ENCODE data around the gene GALNT7. TPM values are rescaled to one million over a fixed set of nuclear protein-coding genes. Genes with fewer than 3 reads are reported as not detected.
A peak's percentile ranks its signal among the peaks of the same experiment; 100 is the strongest.

The GALNT7 gene
- total and polyA plus RNA-seq, 4 donors, result 6.3 to 29.8 (median 16.2) TPM

DNA sequence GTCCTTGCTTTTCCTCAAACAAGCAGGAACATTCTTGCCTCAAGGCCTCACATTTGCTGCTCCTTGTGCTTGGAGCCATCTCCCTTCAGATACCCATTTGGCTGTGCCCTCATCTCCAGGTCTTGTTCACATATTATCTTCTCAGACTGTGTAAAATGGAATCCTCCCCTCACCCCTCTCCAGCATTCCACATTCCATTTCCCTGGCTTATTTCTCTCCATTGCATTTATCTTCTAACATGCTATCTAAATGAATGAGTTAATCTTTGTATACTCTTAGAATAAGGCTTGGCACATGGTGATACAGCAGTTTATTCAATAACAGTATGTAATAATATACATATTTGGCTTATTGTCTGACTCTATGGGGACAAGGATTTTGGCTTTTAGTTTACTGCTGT lies 8.8 kb upstream of the GALNT7 start:
- H3K27me3 ChIP-seq (ENCODE audit: control insufficient read depth in 1 of 2, insufficient read depth in 2 of 2, low read length in 1 of 2), result no peaks in the 10 kb centered on the region
- no peaks in the 10 kb centered on the region for H3K9me3 ChIP-seq (ENCODE audit: control insufficient read depth, low read length)
- ATAC-seq (ENCODE audit: low FRiP score) (no peak), DNase-seq (no peak)
- H3K4me3 ChIP-seq (ENCODE audit: low read length in 2 of 2), result no peak overlapping the region
- no peaks in the 10 kb centered on the region for H3K4me1 ChIP-seq (ENCODE audit: control insufficient read depth in 1 of 2, insufficient read depth in 2 of 2, low read length in 2 of 2)
- no peak overlapping the region for H3K27ac ChIP-seq (ENCODE audit: low read depth in 1 of 2, low read length in 2 of 2)
- no peaks in the 10 kb centered on the region for H3K36me3 ChIP-seq (ENCODE audit: control insufficient read depth in 1 of 2, insufficient read depth in 2 of 2, low read length in 1 of 2)
- intact Hi-C loops (cut with DNase I), result loop anchor here in 1 of 2 donors (10.0 kb wide), 1 partner anchor 135 kb away; no protein-coding TSS in a partner anchor

DNA sequence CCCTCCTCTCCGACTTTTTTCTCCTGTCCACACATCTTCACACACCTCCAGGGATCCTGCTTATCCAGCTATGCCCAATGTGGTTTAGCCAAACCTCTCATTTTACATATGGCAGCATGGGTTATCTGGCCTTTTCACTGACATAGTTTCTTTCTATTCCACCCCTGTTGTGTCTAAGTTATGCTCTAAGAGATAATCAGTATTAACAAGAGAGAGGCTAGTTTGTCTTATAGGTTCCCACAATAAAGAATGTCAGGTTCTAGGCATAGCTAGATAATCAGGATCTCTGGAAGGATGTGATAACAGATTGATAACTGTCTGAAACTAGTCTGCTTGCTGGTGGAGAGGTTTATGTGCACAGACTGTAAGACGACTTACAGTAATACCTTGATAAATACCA lies 7.7 kb upstream of the GALNT7 start:
- H3K27ac ChIP-seq (ENCODE audit: low read depth in 1 of 2, low read length in 2 of 2), result no peak overlapping the region
- DNase-seq, result no peak
- intact Hi-C loops (cut with DNase I), result loop anchor here in 1 of 2 donors (10.0 kb wide), 1 partner anchor 136 kb away; no protein-coding TSS in a partner anchor
- H3K9me3 ChIP-seq (ENCODE audit: control insufficient read depth, low read length), result no peaks in the 10 kb centered on the region
- no peaks in the 10 kb centered on the region for H3K27me3 ChIP-seq (ENCODE audit: control insufficient read depth in 1 of 2, insufficient read depth in 2 of 2, low read length in 1 of 2)
- no peaks in the 10 kb centered on the region for H3K36me3 ChIP-seq (ENCODE audit: control insufficient read depth in 1 of 2, insufficient read depth in 2 of 2, low read length in 1 of 2)
- ATAC-seq (ENCODE audit: low FRiP score), result no peak
- WGBS, 2 donors, result 92 to 93% methylated on average over 2 of the region's 2 CpGs
- H3K4me3 ChIP-seq (ENCODE audit: low read length in 2 of 2), result no peak overlapping the region
- no peaks in the 10 kb centered on the region for H3K4me1 ChIP-seq (ENCODE audit: control insufficient read depth in 1 of 2, insufficient read depth in 2 of 2, low read length in 2 of 2)

DNA sequence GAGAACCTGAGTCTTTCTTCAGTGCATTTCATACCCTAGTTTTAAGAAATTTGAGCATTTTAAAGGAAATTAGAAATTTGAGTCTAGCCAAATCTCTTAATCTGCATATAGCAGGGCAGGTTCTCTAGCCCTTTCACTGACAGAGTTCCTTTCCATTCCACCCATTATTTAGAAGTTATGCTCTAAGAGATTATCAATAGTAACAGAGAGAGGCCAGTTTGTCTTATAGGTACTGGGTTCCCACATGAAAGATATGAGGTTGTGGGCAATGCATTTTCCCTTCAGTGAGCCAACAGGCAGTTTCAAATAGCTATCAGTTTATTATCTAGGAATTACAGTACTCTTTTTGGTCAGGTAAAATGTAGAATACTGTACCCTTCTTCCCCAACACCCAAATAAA lies 7.3 kb upstream of the GALNT7 start:
- Histone ChIP-seq H3K27me3 (ENCODE audit: control insufficient read depth in 1 of 2, insufficient read depth in 2 of 2, low read length in 1 of 2) (no peaks in the 10 kb centered on the region), H3K36me3 (ENCODE audit: control insufficient read depth in 1 of 2, insufficient read depth in 2 of 2, low read length in 1 of 2) (no peaks in the 10 kb centered on the region), H3K4me1 (ENCODE audit: control insufficient read depth in 1 of 2, insufficient read depth in 2 of 2, low read length in 2 of 2) (no peaks in the 10 kb centered on the region), H3K27ac (ENCODE audit: low read depth in 1 of 2, low read length in 2 of 2) (no peak overlapping the region), H3K4me3 (ENCODE audit: low read length in 2 of 2) (no peak overlapping the region), H3K9me3 (ENCODE audit: control insufficient read depth, low read length) (no peaks in the 10 kb centered on the region)
- ATAC-seq (ENCODE audit: low FRiP score) (no peak), DNase-seq (no peak)
- intact Hi-C loops (cut with DNase I), result loop anchor here in 1 of 2 donors (10.0 kb wide), 1 partner anchor 137 kb away; no protein-coding TSS in a partner anchor

DNA sequence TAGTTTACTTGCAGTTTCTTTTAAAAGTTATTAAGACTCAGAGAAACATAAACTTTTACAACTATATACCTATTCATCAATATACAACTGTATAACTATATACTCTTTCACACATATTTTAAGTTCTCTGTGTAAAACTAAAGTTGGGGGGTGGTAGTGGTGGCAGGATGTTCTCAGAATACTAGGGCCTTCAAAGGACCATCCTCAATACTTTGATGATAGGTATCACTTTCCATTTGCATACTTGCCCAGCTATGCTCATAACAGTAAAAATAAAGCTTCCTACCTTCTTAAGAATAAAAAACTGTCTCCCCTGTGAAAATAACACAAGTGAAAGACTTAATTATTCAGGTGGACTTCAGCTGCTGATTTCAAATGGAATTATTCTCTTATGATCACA lies 2.9 kb upstream of the GALNT7 start:
- Histone ChIP-seq H3K27ac (ENCODE audit: low read depth in 1 of 2, low read length in 2 of 2) (no peak overlapping the region), H3K36me3 (ENCODE audit: control insufficient read depth in 1 of 2, insufficient read depth in 2 of 2, low read length in 1 of 2) (no peaks in the 10 kb centered on the region), H3K4me3 (ENCODE audit: low read length in 2 of 2) (no peak overlapping the region), H3K4me1 (ENCODE audit: control insufficient read depth in 1 of 2, insufficient read depth in 2 of 2, low read length in 2 of 2) (no peaks in the 10 kb centered on the region), H3K9me3 (ENCODE audit: control insufficient read depth, low read length) (no peaks in the 10 kb centered on the region), H3K27me3 (ENCODE audit: control insufficient read depth in 1 of 2, insufficient read depth in 2 of 2, low read length in 1 of 2) (no peaks in the 10 kb centered on the region)
- ATAC-seq (ENCODE audit: low FRiP score) (no peak), DNase-seq (no peak)
- intact Hi-C loops (cut with DNase I), result loop anchor here (5.0 to 10.0 kb wide), 2 partner anchors 87 to 141 kb away; no protein-coding TSS in a partner anchor

DNA sequence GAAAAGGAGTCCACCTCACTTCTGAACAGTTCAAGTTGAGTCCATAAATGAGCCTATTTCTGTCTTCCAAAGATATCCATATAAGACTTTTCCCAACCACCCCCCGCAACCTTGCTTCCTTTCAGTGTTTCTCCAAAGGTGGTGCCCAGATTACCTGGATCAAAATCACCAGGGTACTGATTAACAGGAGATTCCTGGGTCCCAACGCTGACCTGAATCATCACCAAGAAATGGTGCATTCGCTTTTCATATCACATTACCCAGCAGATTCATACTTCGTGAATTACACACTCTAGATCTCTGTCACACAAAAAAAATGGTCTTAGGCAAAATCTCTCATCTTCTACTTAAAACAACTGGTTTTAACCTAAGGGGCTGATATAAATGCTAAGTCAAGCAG lies 2.1 kb upstream of the GALNT7 start:
- WGBS, 2 donors, result 95 to 96% methylated on average over 4 of the region's 4 CpGs
- no peaks in the 10 kb centered on the region for H3K9me3 ChIP-seq (ENCODE audit: control insufficient read depth, low read length)
- intact Hi-C loops (cut with DNase I), result loop anchor here (5.0 to 10.0 kb wide), 2 partner anchors 86 to 142 kb away; no protein-coding TSS in a partner anchor

DNA sequence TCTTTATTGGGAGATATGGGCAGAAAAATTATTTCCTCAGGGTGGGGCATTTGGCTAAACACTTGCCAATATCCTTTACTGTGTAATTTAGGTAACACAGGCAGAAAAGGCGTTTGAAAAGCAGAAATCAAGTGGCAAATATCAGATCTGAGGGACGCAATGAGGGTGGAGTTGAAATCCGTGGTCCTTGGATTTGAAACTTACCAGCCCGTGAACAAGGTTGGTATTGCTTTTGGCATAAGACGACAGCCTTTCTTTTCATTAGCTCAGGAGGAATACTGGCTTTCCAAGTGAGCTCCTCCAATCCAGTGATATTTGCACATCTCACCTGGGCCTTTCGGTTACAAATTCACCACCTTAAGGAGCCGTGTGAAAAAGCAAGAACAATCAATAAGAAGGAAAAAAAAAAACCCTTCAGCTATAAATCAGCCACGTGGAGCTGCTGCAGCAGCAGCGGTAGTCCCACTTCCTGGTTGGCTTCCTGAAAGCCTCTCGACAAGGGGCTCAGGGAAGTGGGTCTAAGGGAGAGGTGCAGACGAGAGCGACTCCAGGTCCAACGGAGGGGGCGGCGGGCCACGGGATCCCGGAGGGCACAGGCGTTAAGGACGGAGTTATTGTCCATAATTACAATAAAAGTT lies 734 bp upstream of the GALNT7 start:
- H3K27ac ChIP-seq (ENCODE audit: low read depth in 1 of 2, low read length in 2 of 2), result no peak overlapping the region
- H3K9me3 ChIP-seq (ENCODE audit: control insufficient read depth, low read length), result no peaks in the 10 kb centered on the region
- intact Hi-C loops (cut with DNase I), result loop anchor here (2.0 to 10.0 kb wide), 3 partner anchors 84 to 143 kb away; no protein-coding TSS in a partner anchor
- DNase-seq, result peak in 1 of 2 donors; percentile 57
- H3K4me3 ChIP-seq (ENCODE audit: low read length in 2 of 2), result peak overlapping the region; percentile 77 to 83
- no peak for ATAC-seq (ENCODE audit: low FRiP score)
- H3K36me3 ChIP-seq (ENCODE audit: control insufficient read depth in 1 of 2, insufficient read depth in 2 of 2, low read length in 1 of 2), result no peaks in the 10 kb centered on the region
- H3K27me3 ChIP-seq (ENCODE audit: control insufficient read depth in 1 of 2, insufficient read depth in 2 of 2, low read length in 1 of 2), result no peaks in the 10 kb centered on the region
- 2 to 3% methylated on average over 19 of the region's 19 CpGs for whole genome bisulfite sequencing, 2 donors
- H3K4me1 ChIP-seq (ENCODE audit: control insufficient read depth in 1 of 2, insufficient read depth in 2 of 2, low read length in 2 of 2), result peaks cover 0 to 3% of the 10 kb centered on the region in 2 donors

More for the DNA sequence above, 2.1 kb upstream of the GALNT7 start:
- Histone ChIP-seq H3K27ac (ENCODE audit: low read depth in 1 of 2, low read length in 2 of 2) (no peak overlapping the region), H3K36me3 (ENCODE audit: control insufficient read depth in 1 of 2, insufficient read depth in 2 of 2, low read length in 1 of 2) (no peaks in the 10 kb centered on the region), H3K4me1 (ENCODE audit: control insufficient read depth in 1 of 2, insufficient read depth in 2 of 2, low read length in 2 of 2) (peaks cover 0 to 3% of the 10 kb centered on the region in 2 donors), H3K4me3 (ENCODE audit: low read length in 2 of 2) (no peak overlapping the region), H3K27me3 (ENCODE audit: control insufficient read depth in 1 of 2, insufficient read depth in 2 of 2, low read length in 1 of 2) (no peaks in the 10 kb centered on the region)
- DNase-seq, result no peak
- no peak for ATAC-seq (ENCODE audit: low FRiP score)

DNA sequence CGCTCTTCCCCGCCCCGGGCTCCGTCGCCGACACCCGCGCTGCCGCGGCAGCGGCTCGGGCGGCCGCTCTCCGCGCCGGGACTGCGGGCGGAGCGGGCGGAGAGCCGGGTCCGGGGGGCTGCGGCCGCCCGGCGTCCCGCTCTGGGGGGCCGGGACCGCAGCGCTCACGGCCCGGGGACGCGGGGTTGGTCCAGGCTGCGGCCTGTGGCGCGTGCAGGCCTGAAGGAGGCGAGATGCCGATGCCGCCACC lies 492 bp downstream of the GALNT7 start:
- ATAC-seq (ENCODE audit: low FRiP score) (no peak), DNase-seq (no peak)
- Histone ChIP-seq H3K4me1 (ENCODE audit: control insufficient read depth in 1 of 2, insufficient read depth in 2 of 2, low read length in 2 of 2) (peaks cover 0 to 3% of the 10 kb centered on the region in 2 donors), H3K4me3 (ENCODE audit: low read length in 2 of 2) (peak overlapping the region; percentile 77 to 83), H3K27ac (ENCODE audit: low read depth in 1 of 2, low read length in 2 of 2) (peak overlapping the region; percentile 25 to 79), H3K9me3 (ENCODE audit: control insufficient read depth, low read length) (no peaks in the 10 kb centered on the region), H3K27me3 (ENCODE audit: control insufficient read depth in 1 of 2, insufficient read depth in 2 of 2, low read length in 1 of 2) (no peaks in the 10 kb centered on the region), H3K36me3 (ENCODE audit: control insufficient read depth in 1 of 2, insufficient read depth in 2 of 2, low read length in 1 of 2) (no peaks in the 10 kb centered on the region)
- WGBS, 2 donors, result 0 to 2% methylated on average over 17 to 41 of the region's 41 CpGs
- intact Hi-C loops (cut with DNase I), result loop anchor here (2.0 to 10.0 kb wide), 3 partner anchors 83 to 144 kb away; no protein-coding TSS in a partner anchor

DNA sequence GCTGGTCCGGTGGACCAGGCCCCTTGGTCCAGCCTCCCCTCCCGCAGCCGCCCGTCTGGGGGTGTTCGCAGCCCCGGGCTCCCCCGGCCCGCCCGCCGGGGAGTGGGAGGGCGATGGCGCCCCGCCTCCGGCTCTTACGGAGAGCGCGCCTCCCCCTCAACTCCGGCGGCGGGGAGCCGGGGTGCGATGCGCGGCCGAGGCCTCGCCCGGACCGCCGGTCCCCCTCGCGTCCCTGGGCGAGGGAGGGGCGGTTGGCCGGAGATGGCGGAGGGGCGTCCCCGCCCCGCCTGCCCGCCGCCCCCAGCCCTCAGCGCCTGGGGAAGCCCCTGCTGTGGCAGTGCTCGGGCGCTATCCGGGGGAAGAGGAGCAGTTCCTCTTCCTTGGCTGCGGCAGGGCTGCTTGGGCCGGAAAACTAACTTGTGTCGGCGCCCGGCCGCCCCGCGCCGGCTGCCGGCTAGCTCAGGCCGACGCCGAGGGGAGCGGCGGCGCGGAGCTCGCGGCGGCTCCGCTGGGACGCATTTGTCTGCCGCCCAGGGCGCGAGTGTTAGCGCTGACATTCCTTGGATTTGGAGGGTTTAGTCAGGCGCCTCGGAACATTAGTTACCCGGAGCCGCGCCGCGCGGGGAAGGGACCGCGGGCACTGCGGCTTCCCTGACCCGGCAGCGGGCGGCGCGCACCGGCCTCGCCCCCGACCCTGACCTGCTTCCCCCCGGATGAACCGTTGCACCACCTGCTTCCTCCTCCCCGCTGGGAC lies 994 bp downstream of the GALNT7 start:
- H3K4me3 ChIP-seq (ENCODE audit: low read length in 2 of 2), result peak overlapping the region; percentile 77 to 83
- WGBS, 2 donors, result 0 to 1% methylated on average over 64 to 92 of the region's 92 CpGs
- intact Hi-C loops (cut with DNase I), result loop anchor here (2.0 to 10.0 kb wide), 3 partner anchors 83 to 145 kb away; no protein-coding TSS in a partner anchor
- H3K4me1 ChIP-seq (ENCODE audit: control insufficient read depth in 1 of 2, insufficient read depth in 2 of 2, low read length in 2 of 2), result peaks cover 0 to 3% of the 10 kb centered on the region in 2 donors
- DNase-seq, result peak; percentile 82 to 87
- peak; percentile 85 for ATAC-seq (ENCODE audit: low FRiP score)
- H3K27ac ChIP-seq (ENCODE audit: low read depth in 1 of 2, low read length in 2 of 2), result peak overlapping the region; percentile 25 to 79
- H3K9me3 ChIP-seq (ENCODE audit: control insufficient read depth, low read length), result no peaks in the 10 kb centered on the region
- no peaks in the 10 kb centered on the region for H3K27me3 ChIP-seq (ENCODE audit: control insufficient read depth in 1 of 2, insufficient read depth in 2 of 2, low read length in 1 of 2)
- no peaks in the 10 kb centered on the region for H3K36me3 ChIP-seq (ENCODE audit: control insufficient read depth in 1 of 2, insufficient read depth in 2 of 2, low read length in 1 of 2)
